Measurements from ENCODE around the gene KDM1B. TPM values are rescaled to one million over a fixed set of nuclear protein-coding genes. Genes with fewer than 3 reads are reported as not detected.

Gene KDM1B
- polyA plus RNA-seq, 1 of the 3 experiments (the other 2 are of a cell fraction): 9.4 TPM

DNA sequence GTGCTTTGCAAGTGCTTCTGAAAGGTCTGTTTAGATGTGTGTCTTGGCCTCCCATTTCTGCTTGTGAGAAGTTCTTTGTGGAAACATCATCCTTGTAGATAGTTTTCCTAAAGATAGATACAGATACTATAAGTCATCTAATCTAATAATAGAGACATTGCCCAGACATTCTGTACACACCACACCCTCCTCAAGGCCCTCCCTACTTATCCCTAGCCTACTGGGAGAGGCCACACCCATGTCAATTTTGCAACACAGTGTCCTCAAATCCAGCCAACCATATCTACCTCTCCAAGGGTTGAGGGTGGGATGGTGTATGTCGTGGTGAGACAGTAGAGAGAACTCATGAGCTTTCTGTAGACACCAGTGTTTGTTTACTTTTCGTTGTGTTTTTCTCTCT, 6.2 kb downstream of the KDM1B start:
- no peak overlapping the region for H3K27ac ChIP-seq (ENCODE audit: low read depth in 2 of 2, low read length in 1 of 2)
- TF ChIP-seq GATA2 (CRISPR knock-in tag; IDR thresholded peaks at IDR 0.05): no peak
- TF ChIP-seq GABPA (IDR thresholded peaks at IDR 0.05; ENCODE audit: low read depth): no peak
- no peak for TF ChIP-seq NFIC (IDR thresholded peaks at IDR 0.05; ENCODE audit: borderline replicate concordance)
- TF ChIP-seq, protein P1, sequence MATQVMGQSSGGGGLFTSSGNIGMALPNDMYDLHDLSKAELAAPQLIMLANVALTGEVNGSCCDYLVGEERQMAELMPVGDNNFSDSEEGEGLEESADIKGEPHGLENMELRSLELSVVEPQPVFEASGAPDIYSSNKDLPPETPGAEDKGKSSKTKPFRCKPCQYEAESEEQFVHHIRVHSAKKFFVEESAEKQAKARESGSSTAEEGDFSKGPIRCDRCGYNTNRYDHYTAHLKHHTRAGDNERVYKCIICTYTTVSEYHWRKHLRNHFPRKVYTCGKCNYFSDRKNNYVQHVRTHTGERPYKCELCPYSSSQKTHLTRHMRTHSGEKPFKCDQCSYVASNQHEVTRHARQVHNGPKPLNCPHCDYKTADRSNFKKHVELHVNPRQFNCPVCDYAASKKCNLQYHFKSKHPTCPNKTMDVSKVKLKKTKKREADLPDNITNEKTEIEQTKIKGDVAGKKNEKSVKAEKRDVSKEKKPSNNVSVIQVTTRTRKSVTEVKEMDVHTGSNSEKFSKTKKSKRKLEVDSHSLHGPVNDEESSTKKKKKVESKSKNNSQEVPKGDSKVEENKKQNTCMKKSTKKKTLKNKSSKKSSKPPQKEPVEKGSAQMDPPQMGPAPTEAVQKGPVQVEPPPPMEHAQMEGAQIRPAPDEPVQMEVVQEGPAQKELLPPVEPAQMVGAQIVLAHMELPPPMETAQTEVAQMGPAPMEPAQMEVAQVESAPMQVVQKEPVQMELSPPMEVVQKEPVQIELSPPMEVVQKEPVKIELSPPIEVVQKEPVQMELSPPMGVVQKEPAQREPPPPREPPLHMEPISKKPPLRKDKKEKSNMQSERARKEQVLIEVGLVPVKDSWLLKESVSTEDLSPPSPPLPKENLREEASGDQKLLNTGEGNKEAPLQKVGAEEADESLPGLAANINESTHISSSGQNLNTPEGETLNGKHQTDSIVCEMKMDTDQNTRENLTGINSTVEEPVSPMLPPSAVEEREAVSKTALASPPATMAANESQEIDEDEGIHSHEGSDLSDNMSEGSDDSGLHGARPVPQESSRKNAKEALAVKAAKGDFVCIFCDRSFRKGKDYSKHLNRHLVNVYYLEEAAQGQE (IDR thresholded peaks at IDR 0.05; ENCODE audit: low read depth, low read length): no peak
- no peak for TF ChIP-seq ELF1 (IDR thresholded peaks at IDR 0.05)
- no peak for TF ChIP-seq CHD2 (IDR thresholded peaks at IDR 0.05; ENCODE audit: low read length, partially characterized antibody)
- no peak for TF ChIP-seq TCF12 (IDR thresholded peaks at IDR 0.05)
- TF ChIP-seq EZH2phosphoT487 (IDR thresholded peaks at IDR 0.05; ENCODE audit: borderline replicate concordance, low read depth): no peak
- TF ChIP-seq, protein P2, sequence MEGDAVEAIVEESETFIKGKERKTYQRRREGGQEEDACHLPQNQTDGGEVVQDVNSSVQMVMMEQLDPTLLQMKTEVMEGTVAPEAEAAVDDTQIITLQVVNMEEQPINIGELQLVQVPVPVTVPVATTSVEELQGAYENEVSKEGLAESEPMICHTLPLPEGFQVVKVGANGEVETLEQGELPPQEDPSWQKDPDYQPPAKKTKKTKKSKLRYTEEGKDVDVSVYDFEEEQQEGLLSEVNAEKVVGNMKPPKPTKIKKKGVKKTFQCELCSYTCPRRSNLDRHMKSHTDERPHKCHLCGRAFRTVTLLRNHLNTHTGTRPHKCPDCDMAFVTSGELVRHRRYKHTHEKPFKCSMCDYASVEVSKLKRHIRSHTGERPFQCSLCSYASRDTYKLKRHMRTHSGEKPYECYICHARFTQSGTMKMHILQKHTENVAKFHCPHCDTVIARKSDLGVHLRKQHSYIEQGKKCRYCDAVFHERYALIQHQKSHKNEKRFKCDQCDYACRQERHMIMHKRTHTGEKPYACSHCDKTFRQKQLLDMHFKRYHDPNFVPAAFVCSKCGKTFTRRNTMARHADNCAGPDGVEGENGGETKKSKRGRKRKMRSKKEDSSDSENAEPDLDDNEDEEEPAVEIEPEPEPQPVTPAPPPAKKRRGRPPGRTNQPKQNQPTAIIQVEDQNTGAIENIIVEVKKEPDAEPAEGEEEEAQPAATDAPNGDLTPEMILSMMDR (IDR thresholded peaks at IDR 0.05): no peak
- no peaks in the 10 kb centered on the region for H3K27me3 ChIP-seq (ENCODE audit: insufficient read depth)
- DNase-seq: no peak
- no peak overlapping the region for H3K9ac ChIP-seq
- no peak overlapping the region for H2AFZ ChIP-seq (ENCODE audit: low read depth)
- H3F3A ChIP-seq (replicated peaks; ENCODE audit: insufficient read depth): peaks cover 5% of the 10 kb centered on the region
- H3K36me3 ChIP-seq (replicated peaks in 1 of 2; ENCODE audit: control insufficient read depth in 1 of 2, insufficient read depth in 2 of 2, low read length in 1 of 2): peaks cover 15 to 17% of the 10 kb centered on the region in 2 experiments
- H4K20me1 ChIP-seq (ENCODE audit: insufficient read depth): no peaks in the 10 kb centered on the region
- WGBS (ENCODE audit: low lambda C conversion rate): 83% methylated on average over 2 of the region's 2 CpGs
- no peaks in the 10 kb centered on the region for H3K9me3 ChIP-seq
- no peak overlapping the region for H3K4me2 ChIP-seq
- POLR2A ChIA-PET: no interaction called here
- H3K4me1 ChIP-seq (ENCODE audit: control insufficient read depth in 1 of 2, insufficient read depth in 2 of 2, low read depth in 1 of 2, low read length in 1 of 2): no peaks in the 10 kb centered on the region
- CTCF ChIA-PET: no interaction called here
- no peaks in the 10 kb centered on the region for H3K79me2 ChIP-seq (ENCODE audit: insufficient read depth)
- no peak overlapping the region for H3K4me3 ChIP-seq (ENCODE audit: low read depth in 2 of 2, low read length in 1 of 2)
- H3K9me2 ChIP-seq: no peaks in the 10 kb centered on the region

DNA sequence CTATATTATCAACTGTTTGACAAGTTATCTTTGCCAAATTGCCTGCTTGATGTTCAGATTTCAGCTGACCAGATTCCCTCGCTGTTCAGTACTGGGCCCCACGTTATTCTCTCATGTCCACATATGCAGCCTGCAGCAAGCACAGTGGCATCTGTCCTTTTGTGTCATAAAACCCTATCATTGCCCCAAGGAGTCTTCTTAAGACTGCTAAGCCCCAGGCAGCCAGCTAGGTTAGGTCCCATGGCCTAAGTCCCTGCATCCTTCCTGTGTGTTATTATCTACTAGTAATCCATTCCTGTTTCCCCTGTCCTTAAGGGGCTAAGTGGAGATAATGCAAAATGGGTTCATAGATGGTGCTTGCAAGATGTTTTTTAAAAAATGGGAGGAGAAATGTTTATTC, 7.2 kb downstream of the KDM1B start:
- no peaks in the 10 kb centered on the region for H3K79me2 ChIP-seq (ENCODE audit: insufficient read depth)
- H3F3A ChIP-seq (replicated peaks; ENCODE audit: insufficient read depth): no peaks in the 10 kb centered on the region
- CTCF ChIA-PET: no interaction called here
- no peaks in the 10 kb centered on the region for H4K20me1 ChIP-seq (ENCODE audit: insufficient read depth)
- H3K4me2 ChIP-seq: no peak overlapping the region
- H3K36me3 ChIP-seq (replicated peaks in 1 of 2; ENCODE audit: control insufficient read depth in 1 of 2, insufficient read depth in 2 of 2, low read length in 1 of 2): peaks cover 15 to 17% of the 10 kb centered on the region in 2 experiments
- POLR2A ChIA-PET: no interaction called here
- DNase-seq: no peak
- no peak overlapping the region for H3K9ac ChIP-seq
- H3K9me3 ChIP-seq: no peaks in the 10 kb centered on the region
- H3K9me2 ChIP-seq: no peaks in the 10 kb centered on the region
- no peak overlapping the region for H2AFZ ChIP-seq (ENCODE audit: low read depth)
- H3K27ac ChIP-seq (ENCODE audit: low read depth in 2 of 2, low read length in 1 of 2): no peak overlapping the region
- H3K4me3 ChIP-seq (ENCODE audit: low read depth in 2 of 2, low read length in 1 of 2): no peak overlapping the region
- WGBS (ENCODE audit: low lambda C conversion rate): 90% methylated on average over 2 of the region's 2 CpGs
- H3K27me3 ChIP-seq (ENCODE audit: insufficient read depth): no peaks in the 10 kb centered on the region
- no peaks in the 10 kb centered on the region for H3K4me1 ChIP-seq (ENCODE audit: control insufficient read depth in 1 of 2, insufficient read depth in 2 of 2, low read depth in 1 of 2, low read length in 1 of 2)
- no peak for TF ChIP-seq MEF2A (IDR thresholded peaks at IDR 0.05; ENCODE audit: borderline replicate concordance, low read depth)
- TF ChIP-seq GATA2 (CRISPR knock-in tag; IDR thresholded peaks at IDR 0.05): no peak
- no peak for TF ChIP-seq FOXJ3 (CRISPR knock-in tag; IDR thresholded peaks at IDR 0.05)
- no peak for TF ChIP-seq EP300 (IDR thresholded peaks at IDR 0.05; ENCODE audit: borderline replicate concordance in 1 of 2, low read depth in 1 of 2, low read length in 1 of 2)
- no peak for TF ChIP-seq RCOR1 (IDR thresholded peaks at IDR 0.05; ENCODE audit: low read length)
- no peak for TF ChIP-seq TEAD4 (IDR thresholded peaks at IDR 0.05; ENCODE audit: borderline replicate concordance, insufficient read depth)
- TF ChIP-seq, protein P2 (IDR thresholded peaks at IDR 0.05): no peak
- TF ChIP-seq, protein P3, sequence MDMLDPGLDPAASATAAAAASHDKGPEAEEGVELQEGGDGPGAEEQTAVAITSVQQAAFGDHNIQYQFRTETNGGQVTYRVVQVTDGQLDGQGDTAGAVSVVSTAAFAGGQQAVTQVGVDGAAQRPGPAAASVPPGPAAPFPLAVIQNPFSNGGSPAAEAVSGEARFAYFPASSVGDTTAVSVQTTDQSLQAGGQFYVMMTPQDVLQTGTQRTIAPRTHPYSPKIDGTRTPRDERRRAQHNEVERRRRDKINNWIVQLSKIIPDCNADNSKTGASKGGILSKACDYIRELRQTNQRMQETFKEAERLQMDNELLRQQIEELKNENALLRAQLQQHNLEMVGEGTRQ (IDR thresholded peaks at IDR 0.05; ENCODE audit: borderline replicate concordance, low read depth, low read length): no peak
- TF ChIP-seq CHD2 (IDR thresholded peaks at IDR 0.05; ENCODE audit: low read length, partially characterized antibody): no peak
- TF ChIP-seq YY1 (IDR thresholded peaks at IDR 0.05; ENCODE audit: low read depth): no peak
- no peak for TF ChIP-seq MXI1 (IDR thresholded peaks at IDR 0.05; ENCODE audit: low read depth, low read length)
- TF ChIP-seq, protein P4, sequence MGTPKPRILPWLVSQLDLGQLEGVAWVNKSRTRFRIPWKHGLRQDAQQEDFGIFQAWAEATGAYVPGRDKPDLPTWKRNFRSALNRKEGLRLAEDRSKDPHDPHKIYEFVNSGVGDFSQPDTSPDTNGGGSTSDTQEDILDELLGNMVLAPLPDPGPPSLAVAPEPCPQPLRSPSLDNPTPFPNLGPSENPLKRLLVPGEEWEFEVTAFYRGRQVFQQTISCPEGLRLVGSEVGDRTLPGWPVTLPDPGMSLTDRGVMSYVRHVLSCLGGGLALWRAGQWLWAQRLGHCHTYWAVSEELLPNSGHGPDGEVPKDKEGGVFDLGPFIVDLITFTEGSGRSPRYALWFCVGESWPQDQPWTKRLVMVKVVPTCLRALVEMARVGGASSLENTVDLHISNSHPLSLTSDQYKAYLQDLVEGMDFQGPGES (IDR thresholded peaks at IDR 0.05; ENCODE audit: low read depth, low read length): no peak
- no peak for TF ChIP-seq JUND (IDR thresholded peaks at IDR 0.05)

Data from SK-N-SH (cell line).